ENCODE measurements around the gene OLFM4. TPM values are rescaled to one million over a fixed set of nuclear protein-coding genes. Genes with fewer than 3 reads are reported as not detected.

OLFM4 gene
- polyA plus RNA-seq, 1 donor (not counting 4 experiments of a cell fraction or from before 2014, with no cell fraction given): not detected

GRCh38 chr13:53014495-53015443, 13.8 kb upstream of the OLFM4 start:
- Histone ChIP-seq H3K4me2 (ENCODE audit: control insufficient read depth, extremely low read depth, insufficient read depth, low read depth, low read length) (no peak overlapping the region), H3K36me3 (ENCODE audit: control insufficient read depth in 2 of 2, extremely low read depth in 1 of 2, insufficient read depth in 2 of 2, low read length in 2 of 2) (no peaks in the 10 kb centered on the region), H3K9me3 (ENCODE audit: control insufficient read depth, low read depth, low read length) (no peaks in the 10 kb centered on the region), H3K4me3 (ENCODE audit: control insufficient read depth in 2 of 3, extremely low read depth in 1 of 3, insufficient read depth in 2 of 3, low read depth in 1 of 3, low read length in 3 of 3) (no peak overlapping the region), H3K27me3 (ENCODE audit: control insufficient read depth, extremely low read depth, insufficient read depth, low read length) (peaks cover 35% of the 10 kb centered on the region), H3K4me1 (ENCODE audit: control insufficient read depth, extremely low read depth, insufficient read depth, low read length) (peaks cover 3% of the 10 kb centered on the region), H3K27ac (ENCODE audit: control insufficient read depth, insufficient read depth, low read length) (no peak overlapping the region), H2AFZ (ENCODE audit: control insufficient read depth, low read length) (no peak overlapping the region), H3K79me2 (ENCODE audit: control insufficient read depth, insufficient read depth, low read length) (no peaks in the 10 kb centered on the region), H4K20me1 (ENCODE audit: control insufficient read depth, extremely low read depth, insufficient read depth, low read length) (no peaks in the 10 kb centered on the region), H3K9me1 (ENCODE audit: control insufficient read depth, extremely low read depth, insufficient read depth, low read length) (no peaks in the 10 kb centered on the region), H3K9ac (ENCODE audit: control insufficient read depth, extremely low read depth, insufficient read depth, low read length) (no peak overlapping the region)
- no peak for FAIRE-seq
- TF ChIP-seq CTCF (optimal IDR thresholded peaks at IDR 0.05 in 1 of 3, IDR thresholded peaks at IDR 0.05 in 1 of 3, conservative IDR thresholded peaks at IDR 0.05 in 1 of 3; ENCODE audit: extremely low read depth in 1 of 3, insufficient read depth in 2 of 3, low read length in 3 of 3) (no peak), EZH2 (IDR thresholded peaks at IDR 0.05; ENCODE audit: low read length) (no peak)
- dilution Hi-C loops (cut with MboI; ENCODE audit: extremely low pct_ligation_motif_present, low sequenced_read_pairs): no loop called here
- no peak for DNase-seq (ENCODE audit: low read depth, low spot score)

GRCh38 chr13:53015971-53016370, 12.6 kb upstream of the OLFM4 start:
- H3K9me1 ChIP-seq (ENCODE audit: control insufficient read depth, extremely low read depth, insufficient read depth, low read length): no peaks in the 10 kb centered on the region
- no peak for TF ChIP-seq EZH2 (IDR thresholded peaks at IDR 0.05; ENCODE audit: low read length)
- TF ChIP-seq CTCF (optimal IDR thresholded peaks at IDR 0.05 in 1 of 3, IDR thresholded peaks at IDR 0.05 in 1 of 3, conservative IDR thresholded peaks at IDR 0.05 in 1 of 3; ENCODE audit: extremely low read depth in 1 of 3, insufficient read depth in 2 of 3, low read length in 3 of 3): no peak
- DNase-seq (ENCODE audit: low read depth, low spot score): no peak
- H2AFZ ChIP-seq (ENCODE audit: control insufficient read depth, low read length): no peak overlapping the region
- peaks cover 35% of the 10 kb centered on the region for H3K27me3 ChIP-seq (ENCODE audit: control insufficient read depth, extremely low read depth, insufficient read depth, low read length)
- no peak overlapping the region for H3K4me3 ChIP-seq (ENCODE audit: control insufficient read depth in 2 of 3, extremely low read depth in 1 of 3, insufficient read depth in 2 of 3, low read depth in 1 of 3, low read length in 3 of 3)
- H3K36me3 ChIP-seq (ENCODE audit: control insufficient read depth in 2 of 2, extremely low read depth in 1 of 2, insufficient read depth in 2 of 2, low read length in 2 of 2): no peaks in the 10 kb centered on the region
- H3K27ac ChIP-seq (ENCODE audit: control insufficient read depth, insufficient read depth, low read length): no peak overlapping the region
- no peak for FAIRE-seq
- H3K9me3 ChIP-seq (ENCODE audit: control insufficient read depth, low read depth, low read length): no peaks in the 10 kb centered on the region
- H4K20me1 ChIP-seq (ENCODE audit: control insufficient read depth, extremely low read depth, insufficient read depth, low read length): no peaks in the 10 kb centered on the region
- H3K9ac ChIP-seq (ENCODE audit: control insufficient read depth, extremely low read depth, insufficient read depth, low read length): no peak overlapping the region
- no peak overlapping the region for H3K4me2 ChIP-seq (ENCODE audit: control insufficient read depth, extremely low read depth, insufficient read depth, low read depth, low read length)
- dilution Hi-C loops (cut with MboI; ENCODE audit: extremely low pct_ligation_motif_present, low sequenced_read_pairs): no loop called here
- no peaks in the 10 kb centered on the region for H3K4me1 ChIP-seq (ENCODE audit: control insufficient read depth, extremely low read depth, insufficient read depth, low read length)
- H3K79me2 ChIP-seq (ENCODE audit: control insufficient read depth, insufficient read depth, low read length): no peaks in the 10 kb centered on the region
